ENCODE measurements around the gene PLEKHM2.

DNA sequence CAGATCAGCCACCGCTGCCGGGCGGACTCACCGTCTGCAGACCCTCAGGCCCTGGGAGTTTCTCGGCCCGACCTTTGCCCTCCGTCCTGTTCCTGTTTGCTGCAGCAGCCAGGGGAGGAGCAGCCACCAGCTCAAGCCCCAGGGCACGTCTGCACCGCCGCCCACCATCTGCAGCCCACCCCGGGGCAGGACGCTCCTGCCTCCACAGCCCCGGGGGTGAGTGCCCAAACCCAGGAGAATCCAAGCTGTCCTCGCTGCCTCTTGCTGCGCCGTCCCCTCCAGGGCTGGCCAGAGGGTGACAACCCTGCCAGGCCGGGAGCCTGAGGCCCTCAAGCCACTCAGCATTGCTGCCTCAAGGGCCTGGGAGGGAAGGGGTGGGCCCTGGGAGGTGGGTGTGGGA is 50.8 kb downstream of the PLEKHM2 start:
- TF ChIP-seq CTCF (IDR thresholded peaks at IDR 0.05; ENCODE audit: borderline replicate concordance, extremely low read depth, low read length, poor library complexity, severe bottlenecking) (no peak), EZH2 (IDR thresholded peaks at IDR 0.05; ENCODE audit: borderline replicate concordance, low read depth, low read length, severe bottlenecking) (no peak)

All from DND-41 (cell line).